MM.1S (cell line): ENCODE results near the gene OR5AL1.
"Not testable (repeated sequence)": the region's sequence is repeated elsewhere in the genome, so short reads cannot be mapped to it uniquely, and the experiment has no call there.

Experiments
- EZH2 ChIP-seq: fragments of 300-600 bp; sonication (generic); optimal IDR thresholded peaks from 2 replicates; pipeline ENCODE3; 2017; ENCODE audit warnings: low read depth, mild to moderate bottlenecking, antibody characterized with exemption, low read length, mixed read lengths
- TF ChIP-seq, protein P1 (sequence below): fragments of 300-600 bp; sonication (generic); IDR thresholded peaks from 2 replicates; pipeline ENCODE4 v1.5.1; 2016; ENCODE audit warnings: antibody characterized with exemption, low read length, mixed read lengths

GRCh38 chr11:56401858-56402461, 10.5 kb upstream of the OR5AL1 start:
- TF ChIP-seq, protein P1, sequence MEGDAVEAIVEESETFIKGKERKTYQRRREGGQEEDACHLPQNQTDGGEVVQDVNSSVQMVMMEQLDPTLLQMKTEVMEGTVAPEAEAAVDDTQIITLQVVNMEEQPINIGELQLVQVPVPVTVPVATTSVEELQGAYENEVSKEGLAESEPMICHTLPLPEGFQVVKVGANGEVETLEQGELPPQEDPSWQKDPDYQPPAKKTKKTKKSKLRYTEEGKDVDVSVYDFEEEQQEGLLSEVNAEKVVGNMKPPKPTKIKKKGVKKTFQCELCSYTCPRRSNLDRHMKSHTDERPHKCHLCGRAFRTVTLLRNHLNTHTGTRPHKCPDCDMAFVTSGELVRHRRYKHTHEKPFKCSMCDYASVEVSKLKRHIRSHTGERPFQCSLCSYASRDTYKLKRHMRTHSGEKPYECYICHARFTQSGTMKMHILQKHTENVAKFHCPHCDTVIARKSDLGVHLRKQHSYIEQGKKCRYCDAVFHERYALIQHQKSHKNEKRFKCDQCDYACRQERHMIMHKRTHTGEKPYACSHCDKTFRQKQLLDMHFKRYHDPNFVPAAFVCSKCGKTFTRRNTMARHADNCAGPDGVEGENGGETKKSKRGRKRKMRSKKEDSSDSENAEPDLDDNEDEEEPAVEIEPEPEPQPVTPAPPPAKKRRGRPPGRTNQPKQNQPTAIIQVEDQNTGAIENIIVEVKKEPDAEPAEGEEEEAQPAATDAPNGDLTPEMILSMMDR: not testable (repeated sequence)
- not testable (repeated sequence) for TF ChIP-seq EZH2
